Activated T-cell treated with anti-CD3 and anti-CD28 coated beads for 4 hours (primary cell): ENCODE measurements around the gene DEF6.

Experiments used
- DNase-seq: peaks from one replicate; pipeline ENCODE4 v3.0.0-alpha.2; 2020

Gene DEF6

DNA sequence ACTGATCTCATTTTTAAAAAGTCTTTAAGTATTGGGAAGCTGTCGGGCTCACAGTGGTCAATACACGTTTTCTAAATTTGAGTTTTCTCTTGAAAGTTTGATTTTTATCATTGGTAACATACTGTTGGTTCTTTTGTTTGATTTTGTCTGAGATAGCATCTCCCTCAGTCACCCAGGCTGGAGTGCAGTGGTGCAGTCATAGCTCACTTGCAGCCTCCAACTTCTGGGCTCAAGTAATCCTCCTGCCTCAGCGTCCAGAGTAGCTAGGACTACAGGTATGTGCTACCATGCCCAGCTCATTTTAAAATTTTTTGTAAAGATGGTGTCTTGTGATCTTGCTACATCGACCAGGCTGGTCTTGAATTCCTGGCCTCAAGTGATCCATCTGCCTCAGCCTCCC lies 53.8 kb downstream of the DEF6 start:
- DNase-seq: no peak

DNA sequence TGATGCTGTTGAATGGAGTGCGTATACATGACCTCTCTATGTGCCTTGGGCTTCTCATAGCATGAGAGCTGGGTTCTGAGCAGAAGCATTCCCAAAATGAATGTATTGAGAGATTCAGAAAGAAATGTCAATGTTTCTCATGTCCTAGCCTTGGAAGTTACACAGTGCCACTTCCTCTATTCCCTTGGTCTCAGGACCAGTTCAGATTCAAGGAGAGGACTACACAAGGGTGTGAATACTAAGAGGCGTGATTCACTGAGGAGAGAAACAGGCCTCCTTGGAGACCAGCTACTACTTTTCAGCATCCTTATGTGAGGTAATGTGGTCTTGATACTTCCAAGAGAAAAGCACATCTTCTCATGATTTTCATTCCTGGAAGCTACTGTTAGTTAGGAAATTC lies 55.1 kb downstream of the DEF6 start:
- no peak for DNase-seq

DNA sequence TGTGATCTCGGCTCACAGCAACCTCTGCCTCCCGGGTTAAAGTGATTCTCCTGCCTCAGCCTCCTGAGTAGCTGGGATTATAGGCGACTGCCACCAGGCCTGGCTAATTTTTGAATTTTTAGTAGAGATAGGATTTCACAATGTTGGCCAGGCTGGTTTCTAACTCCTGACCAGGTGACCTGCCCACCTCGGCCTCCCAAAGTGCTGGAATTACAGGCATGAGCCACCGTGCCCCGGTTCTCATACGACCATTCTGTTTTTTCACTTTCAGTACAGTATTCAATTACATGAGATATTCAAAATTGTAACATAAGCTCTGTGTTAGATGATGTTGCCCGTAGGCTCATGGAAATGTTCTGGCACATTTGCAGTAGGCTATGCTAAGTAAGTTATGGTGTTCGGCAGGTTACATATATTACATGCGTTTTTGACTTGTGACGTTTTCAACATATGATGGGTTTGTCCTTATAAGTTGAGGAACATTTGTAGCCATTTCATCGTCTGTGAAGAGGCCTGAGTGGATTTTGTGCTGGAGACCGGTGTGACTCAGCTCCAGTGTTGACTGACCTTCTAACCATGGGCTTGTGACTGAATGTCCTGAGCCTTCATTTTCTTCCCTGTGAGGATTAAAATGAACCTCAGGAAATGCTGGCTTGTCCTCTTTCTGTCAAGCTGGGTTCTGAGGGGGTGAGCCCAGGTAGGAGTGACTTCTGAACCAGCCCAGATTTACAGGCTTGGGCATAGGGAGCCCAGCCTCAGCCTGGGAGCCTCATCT lies 56.9 kb downstream of the DEF6 start:
- DNase-seq: no peak

DNA sequence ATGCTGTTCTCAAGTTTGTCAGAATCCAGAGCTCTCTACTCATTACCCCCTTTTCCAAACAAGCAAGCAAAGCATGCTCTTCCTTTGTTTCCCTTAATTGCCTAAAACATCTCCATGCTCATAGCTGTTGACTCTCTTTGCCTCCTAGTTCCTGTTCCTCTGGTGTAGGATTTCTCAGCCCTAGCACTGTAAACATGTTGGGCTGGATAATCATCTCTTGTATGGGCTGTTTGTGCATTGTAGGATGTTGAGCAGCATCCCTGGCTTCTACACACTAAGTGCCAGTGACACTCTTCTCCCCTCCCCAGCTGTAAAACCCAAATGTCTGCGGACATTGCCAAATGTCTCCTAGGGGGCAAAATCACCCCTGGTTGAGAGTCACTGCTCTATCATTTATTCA lies 58.8 kb downstream of the DEF6 start:
- DNase-seq: no peak

DNA sequence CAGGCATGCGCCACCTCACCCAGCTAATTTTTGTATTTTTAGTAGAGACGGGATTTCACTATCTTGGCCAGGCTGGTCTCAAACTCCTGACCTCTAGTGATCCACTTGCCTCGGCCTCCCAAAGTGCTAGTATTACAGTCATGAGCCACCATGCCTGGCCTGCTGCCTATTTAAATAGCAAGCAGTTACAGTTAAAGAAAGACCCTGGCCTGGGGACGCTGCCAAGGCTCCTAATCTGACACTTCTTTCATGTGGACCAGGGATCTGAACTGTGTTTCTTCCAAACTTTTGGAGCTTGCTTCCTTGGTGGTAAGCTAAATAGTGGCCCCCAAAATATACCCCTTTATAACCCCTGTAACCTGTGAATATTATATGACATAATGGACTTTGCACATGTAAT lies 60.1 kb downstream of the DEF6 start:
- no peak for DNase-seq

DNA sequence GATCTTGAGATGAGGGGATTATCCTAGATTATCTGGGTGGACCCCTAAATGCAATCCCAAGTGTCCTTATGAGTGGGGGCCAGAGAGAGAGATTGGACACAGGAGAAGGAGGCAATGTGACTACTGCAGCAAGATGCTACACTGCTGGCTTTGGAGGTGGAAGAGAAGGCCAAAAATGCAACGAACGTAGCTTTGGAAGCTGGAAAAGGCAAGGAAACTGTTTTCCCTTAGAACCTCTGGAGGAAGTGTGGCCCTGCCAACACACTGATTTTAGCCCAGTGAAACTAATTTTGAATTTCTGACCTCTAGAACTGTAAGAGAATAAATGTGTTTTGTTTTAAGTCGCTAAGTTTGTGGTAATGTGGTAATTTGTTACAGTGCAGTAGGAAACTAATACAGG lies 60.5 kb downstream of the DEF6 start:
- DNase-seq: no peak

DNA sequence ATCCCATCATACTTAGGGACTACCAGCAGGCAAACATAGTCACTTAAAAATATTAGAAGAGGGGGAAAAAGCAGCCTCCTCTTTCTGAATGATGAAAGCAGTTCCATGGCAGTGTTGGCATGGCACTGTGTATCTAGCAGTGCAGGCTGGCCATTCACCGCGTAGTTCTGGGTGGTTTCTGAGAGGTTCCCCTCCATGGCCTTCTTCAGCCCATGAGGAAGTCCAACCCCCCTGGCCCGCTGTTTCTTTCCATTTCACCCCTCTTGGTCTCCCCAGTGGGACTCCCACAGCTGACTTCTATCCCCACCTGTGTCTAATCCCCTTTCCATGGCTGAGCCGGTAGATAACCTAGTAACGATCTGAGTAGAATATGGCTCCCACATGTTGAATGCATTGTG lies 61.7 kb downstream of the DEF6 start:
- no peak for DNase-seq

DNA sequence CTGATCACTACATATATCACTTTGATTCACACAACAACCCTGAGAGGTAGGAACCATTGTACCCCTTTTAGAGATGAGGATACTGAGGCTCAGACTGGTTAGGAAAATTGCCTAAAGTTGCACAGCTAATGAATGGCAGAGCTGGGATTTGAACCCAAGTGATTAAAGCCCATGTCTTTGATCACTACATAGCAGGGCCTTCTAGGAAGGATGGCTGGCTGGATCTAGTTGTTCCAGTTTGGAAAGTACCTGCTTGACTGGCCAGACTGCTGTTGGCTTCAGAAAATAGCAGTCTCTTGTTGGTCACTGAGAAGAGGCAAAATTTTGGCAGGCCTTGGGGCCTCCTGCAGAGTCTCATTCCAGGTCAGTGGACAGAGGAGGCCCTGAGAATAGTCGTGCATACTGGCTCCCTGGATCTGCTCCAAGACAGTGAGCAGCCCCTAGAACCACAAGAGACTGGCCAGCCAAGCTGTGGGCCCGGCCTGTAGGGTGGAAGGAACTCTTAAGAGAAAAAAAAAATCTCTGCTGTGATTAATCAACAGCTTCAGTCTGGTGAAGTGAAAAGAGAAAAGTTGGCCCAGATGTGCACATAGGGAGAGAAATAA lies 62.2 kb downstream of the DEF6 start:
- no peak for DNase-seq

DNA sequence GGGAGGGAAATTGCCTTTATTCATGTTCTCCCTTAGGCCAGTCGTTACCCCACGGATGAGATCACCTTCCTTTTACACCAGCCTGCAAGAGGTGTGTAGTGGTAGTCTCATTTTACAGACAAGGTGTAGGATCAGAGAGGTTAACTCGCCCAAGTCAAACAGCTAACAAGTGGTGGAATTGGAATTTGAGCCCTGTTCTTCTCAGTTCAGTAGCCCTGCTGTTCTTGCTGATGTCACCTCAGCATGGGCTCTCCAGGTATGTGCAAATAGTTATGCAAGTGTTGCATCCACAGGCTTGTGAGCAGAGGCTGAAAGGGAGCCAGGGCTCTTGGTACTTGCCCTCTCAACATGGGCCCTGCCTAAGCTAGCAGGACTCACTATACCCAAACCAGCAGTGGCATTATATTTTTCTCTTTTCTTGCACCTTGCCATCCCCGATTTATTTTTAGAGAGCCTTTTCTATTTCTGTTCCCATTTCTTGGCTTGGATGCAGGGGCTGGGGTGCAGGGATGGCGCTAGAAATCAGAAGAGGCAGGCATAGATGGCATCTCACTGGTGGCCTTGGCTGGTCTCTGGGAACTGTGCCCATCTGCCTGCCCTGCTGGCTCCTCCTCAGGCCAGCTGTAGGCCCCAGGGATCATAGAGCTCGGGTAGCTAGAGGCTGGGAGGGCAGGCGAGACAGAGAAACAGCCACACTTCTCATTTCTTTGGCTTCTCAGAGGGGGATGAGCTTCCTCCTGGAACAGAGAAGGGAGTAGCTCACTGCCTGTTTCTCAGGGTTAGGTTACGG lies 62.9 kb downstream of the DEF6 start:
- no peak for DNase-seq

DNA sequence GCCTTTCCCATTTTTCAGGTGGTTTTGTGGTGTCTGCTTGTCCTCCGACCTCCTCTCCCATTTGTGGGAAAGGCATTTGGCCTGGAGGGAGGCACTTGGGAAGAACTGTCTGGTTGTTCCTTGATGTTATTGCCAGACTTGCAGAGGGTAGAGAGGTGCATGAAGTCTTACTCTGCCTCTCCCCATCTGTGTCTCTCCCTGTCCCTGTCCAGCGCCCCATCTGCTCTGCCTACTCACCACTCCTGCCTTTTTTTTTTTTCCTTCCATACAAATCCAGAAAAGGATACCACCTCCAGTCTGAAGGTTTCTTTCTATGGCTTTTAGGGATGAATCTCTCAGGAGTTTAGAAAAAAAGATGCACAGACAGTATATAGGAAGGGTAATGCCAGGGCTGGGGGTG lies 64.6 kb downstream of the DEF6 start:
- no peak for DNase-seq

DNA sequence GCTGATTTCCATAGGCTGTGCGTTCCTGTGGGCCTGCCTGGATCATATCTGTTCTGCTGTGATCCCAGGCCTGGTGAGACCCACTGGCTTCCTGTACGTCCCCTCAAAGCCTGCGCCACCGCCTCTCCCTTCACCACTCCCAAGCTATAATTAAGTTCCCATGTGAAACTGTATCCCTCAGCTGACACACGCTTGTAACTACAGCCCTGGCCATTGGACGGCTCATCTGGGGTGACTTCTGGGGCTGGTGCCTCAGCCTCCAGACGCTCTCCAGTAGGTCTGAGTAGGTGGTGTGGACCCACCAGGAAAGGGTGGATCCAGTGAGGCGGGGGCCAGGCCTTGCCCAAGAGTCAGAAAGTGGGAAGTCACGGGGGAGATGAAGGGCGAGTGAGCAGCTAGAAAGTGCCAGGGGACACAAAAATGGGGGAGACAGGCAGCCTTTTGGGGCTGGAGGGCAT lies 65.7 kb downstream of the DEF6 start:
- DNase-seq: no peak

DNA sequence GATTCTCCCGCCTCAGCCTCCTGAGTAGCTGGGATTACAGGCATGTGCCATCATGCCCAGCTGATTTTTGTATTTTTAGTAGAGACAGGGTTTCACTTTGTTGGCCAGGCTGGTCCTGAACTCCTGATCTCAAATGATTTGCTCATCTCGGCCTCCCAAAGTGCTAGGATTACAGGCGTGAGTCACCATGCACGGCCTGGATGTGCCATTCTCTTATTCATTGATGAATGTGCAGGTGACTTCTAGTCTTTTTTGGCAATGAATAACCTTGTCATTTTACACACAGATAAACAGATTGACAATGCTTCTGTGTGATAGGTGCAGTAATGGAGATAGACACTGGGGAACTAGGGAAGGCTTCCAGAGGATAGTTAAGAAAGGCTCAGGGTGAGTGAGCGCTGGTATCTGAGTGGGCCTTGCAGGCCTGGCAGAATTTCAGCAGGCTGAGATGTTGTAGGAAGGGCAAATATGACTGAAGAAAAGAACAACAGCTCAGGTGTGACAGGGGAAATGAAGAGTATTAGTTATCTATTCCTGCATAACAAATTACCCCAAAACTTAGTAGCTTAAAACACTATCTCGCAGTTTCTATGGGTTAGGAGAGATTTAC lies 68.1 kb downstream of the DEF6 start:
- DNase-seq: no peak

DNA sequence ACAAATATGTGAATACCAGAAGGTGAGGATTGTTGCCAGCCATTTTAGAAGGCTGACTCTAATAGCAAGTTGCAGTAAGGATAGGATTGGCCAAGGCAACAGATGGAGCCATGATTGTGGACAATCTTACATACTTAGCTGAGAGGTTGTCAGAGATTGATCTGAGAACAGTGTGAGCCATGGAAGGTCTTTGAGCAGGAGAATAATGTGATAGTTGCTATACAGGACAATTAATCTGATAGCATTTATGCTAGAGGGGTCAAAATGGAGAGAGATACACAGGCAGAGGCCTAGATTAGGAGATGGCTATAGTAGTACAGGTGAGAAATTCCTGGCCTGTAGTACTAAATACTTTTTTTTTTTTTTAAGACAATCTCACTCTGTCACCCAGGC lies 68.6 kb downstream of the DEF6 start:
- DNase-seq: no peak

DNA sequence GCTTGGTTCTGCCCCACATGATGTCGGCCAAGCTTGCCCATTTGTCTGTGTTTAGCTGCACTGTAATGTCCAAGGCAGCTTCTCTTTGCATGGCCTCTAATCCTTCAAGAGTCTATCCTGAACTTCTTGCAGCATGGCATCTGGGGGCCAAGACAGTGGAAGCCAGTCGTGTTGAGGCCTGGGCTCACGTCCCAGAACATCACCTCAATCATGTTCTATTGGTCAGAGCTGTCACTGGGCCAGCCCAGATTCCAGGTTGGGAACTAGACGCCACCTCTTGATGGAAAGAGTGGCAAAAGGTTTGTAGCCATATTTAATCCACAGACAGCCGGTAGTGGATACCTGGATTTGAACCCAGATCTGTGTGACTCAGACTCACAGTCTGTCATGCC lies 70.0 kb downstream of the DEF6 start:
- no peak for DNase-seq

DNA sequence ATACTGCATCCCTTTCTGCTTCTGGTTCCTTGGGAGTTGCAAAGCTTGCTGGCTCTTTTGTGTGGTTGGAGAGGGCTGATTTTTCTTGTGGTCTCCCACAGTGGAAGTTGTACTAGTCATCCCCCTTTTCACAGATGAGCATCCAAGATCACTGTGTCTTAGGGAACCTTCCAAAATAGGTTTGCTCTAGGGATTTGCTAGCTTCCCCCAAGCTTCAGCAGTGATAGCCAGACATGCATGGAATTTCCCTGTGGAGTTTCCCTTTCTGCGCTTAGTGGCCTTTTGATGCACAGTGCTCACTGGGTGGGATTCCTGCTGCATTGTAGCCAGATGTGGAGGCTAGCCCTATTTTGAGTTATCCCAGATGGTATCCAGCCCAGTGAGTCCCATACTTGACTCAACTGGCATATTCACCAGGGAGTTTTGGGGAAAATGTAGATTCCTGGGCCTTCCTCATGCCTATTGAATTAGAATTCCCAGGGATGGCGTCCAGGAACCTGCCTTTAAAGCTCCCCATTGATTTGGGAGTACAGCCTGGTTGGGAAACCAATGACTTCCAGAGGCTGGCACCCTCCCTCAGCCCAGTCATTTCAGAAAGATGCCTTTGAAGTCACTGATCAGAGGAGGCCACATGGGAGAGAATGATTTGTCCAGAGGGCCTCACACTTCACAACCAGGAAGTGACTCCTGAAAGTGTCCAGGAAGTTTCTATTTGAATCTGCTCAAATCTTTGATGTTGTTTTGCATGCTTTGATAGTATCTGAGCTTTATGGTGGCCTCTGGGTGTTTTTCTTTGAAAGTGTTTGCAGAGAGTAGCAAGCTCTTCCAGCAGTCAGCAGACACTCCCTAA lies 70.6 kb downstream of the DEF6 start:
- no peak for DNase-seq

DNA sequence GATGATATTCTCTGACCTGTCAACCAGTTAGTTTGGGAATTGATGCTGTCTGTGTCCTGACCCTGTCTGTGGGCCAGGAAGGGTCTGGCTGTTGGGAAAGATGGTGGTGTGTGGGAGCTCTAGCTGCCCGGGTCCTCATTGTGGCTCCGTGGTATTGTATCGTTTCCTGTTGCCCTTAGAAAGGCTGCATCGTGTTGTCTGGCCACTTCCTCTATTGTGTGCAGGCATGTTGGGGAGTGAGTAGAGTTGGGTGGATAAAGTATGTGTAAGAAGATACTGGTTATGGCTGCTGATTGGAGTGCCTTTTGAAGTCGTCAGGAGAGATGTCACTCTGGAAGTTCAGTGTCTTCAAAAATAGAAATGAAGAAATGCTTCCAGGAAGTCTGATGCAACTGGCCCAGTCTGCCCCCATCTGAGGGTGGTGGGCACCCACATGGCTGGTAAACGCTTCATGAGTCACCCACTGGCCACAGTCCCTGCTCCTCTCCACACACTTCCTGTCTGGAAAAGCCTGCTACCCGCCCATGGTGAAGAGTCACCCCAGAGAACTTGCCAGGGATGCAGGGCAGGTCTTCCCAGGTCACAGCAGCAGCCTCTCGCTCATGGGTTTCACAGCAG lies 72.6 kb downstream of the DEF6 start:
- peak; percentile 15 for DNase-seq

DNA sequence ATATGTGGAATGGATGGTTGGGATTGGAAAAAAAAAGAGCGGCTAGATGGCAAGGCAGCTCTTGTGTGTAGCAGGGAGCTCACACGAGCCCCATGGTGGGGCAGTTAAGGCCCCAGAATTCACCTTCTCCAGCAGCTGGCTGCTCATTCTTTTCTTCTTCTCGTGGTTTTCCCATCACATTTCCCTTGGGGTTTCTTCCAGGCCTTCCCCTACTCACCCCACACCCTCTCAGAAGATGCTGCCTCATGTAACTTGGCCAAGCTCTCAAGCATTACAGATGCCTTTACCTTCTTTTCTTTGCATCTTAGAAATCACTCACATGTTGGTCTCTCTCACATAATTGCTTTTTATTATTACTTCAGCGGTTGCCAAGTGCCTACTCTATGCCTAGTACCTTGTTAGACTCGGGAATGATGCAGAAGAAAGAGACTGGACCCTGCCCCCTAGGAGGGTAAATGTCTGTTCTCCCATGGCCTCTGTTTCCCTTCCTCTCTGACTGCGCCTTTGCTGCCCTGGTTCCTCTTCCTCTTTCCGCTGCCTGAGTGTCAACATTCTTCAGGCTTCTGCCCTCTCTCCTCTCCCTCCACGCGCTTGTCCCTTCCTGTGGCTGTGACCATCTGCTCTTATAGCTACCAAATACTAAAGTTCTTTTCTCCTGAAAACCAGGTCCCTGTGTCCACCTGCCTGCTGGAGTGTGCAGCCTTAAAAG lies 73.3 kb downstream of the DEF6 start:
- DNase-seq: no peak
